GM12878 (cell line): ENCODE data around the gene CRELD2. TPM values are rescaled to one million over a fixed set of nuclear protein-coding genes. Genes with fewer than 3 reads are reported as not detected.

Source experiments
- ATAC-seq: fragments of 200-7000 bp; cut with Tn5 transposase; 3 replicates; pipeline ENCODE4 v1.9.1; 2020; ENCODE audit warnings: mild to moderate bottlenecking, moderate library complexity
- BruUV-seq: library from RNA; stranded (reverse); fragments of 400-500 nt; replicated peaks from 2 replicates; lab custom pipeline; 2021; lab: Mats Ljungman, UMichigan
- CTCF ChIA-PET: fragments of 300-600 bp; sonication (Branson Sonifier 250); formaldehyde crosslinking; extraction: SDS; loops from one replicate; lab custom pipeline; 2021; ENCODE audit warnings: inconsistent platforms; lab: Yijun Ruan, JAX
- POLR2A ChIA-PET: fragments of 350-600 bp; formaldehyde crosslinking; extraction: SDS; loops from one replicate; lab custom pipeline; 2021; ENCODE audit warnings: inconsistent platforms; lab: Charles Lee
- RAD21 ChIA-PET: fragments of 300-600 bp; sonication (Branson Sonifier 250); formaldehyde crosslinking; loops from one replicate; lab custom pipeline; 2023; ENCODE audit warnings: antibody characterized with exemption; ENCODE audit not compliant: unreplicated experiment; lab: Charles Lee
- SMC1A ChIA-PET: fragments of 300-600 bp; sonication (Branson Sonifier 250); formaldehyde crosslinking; loops from one replicate; lab custom pipeline; 2023; ENCODE audit not compliant: unreplicated experiment, uncharacterized antibody; lab: Charles Lee
- DNase-seq: peaks from one replicate; pipeline ENCODE4 v3.0.0-alpha.2; 2011; ENCODE audit warnings: low read depth, low spot score
- FAIRE-seq: peaks from 3 replicates; lab custom pipeline; 2011; peaks lifted over from hg19 to GRCh38; lab: Jason Lieb, UNC
- H2AFZ ChIP-seq: 2 replicates; pipeline ENCODE4 v1.6.0; 2011; ENCODE audit warnings: low read depth, low read length, control low read depth; ENCODE audit not compliant: control insufficient read depth
- H3K27ac ChIP-seq: 2 replicates; pipeline ENCODE4 v1.5.1; 2011; ENCODE audit warnings: control low read depth; ENCODE audit not compliant: control insufficient read depth, insufficient read depth
- H3K27me3 ChIP-seq, 2 experiments: replicated peaks in 1 of 2; 2 replicates each; pipeline versions ENCODE4 v1.6.0 to v1.6.1; 2011; ENCODE audit warnings: low read length in 1 of 2; ENCODE audit not compliant: control insufficient read depth in 2 of 2, insufficient read depth in 2 of 2
- H3K36me3 ChIP-seq, 2 experiments: 2 replicates each; pipeline ENCODE4 v1.5.1; 2011; ENCODE audit warnings: low read length in 1 of 2; ENCODE audit not compliant: control insufficient read depth in 2 of 2, insufficient read depth in 2 of 2
- H3K4me1 ChIP-seq: 2 replicates; pipeline ENCODE4 v1.6.1; 2011; ENCODE audit warnings: mild to moderate bottlenecking, low read length, moderate library complexity, mixed read lengths; ENCODE audit not compliant: control insufficient read depth, insufficient read depth
- H3K4me2 ChIP-seq: 2 replicates; pipeline ENCODE4 v1.6.0; 2011; ENCODE audit warnings: control low read depth; ENCODE audit not compliant: control insufficient read depth, insufficient read depth
- H3K4me3 ChIP-seq: fragments of 200-600 bp; sonication (generic); 2 replicates; pipeline ENCODE4 v1.5.1; 2016
- H3K79me2 ChIP-seq: 2 replicates; pipeline ENCODE4 v1.6.0; 2011; ENCODE audit warnings: low read length; ENCODE audit not compliant: control insufficient read depth, insufficient read depth
- H3K9ac ChIP-seq: 2 replicates; pipeline ENCODE4 v1.8.0; 2011; ENCODE audit warnings: low read length, control low read depth, mixed read lengths; ENCODE audit not compliant: control insufficient read depth, insufficient read depth
- H3K9me3 ChIP-seq: replicated peaks from 3 replicates; pipeline ENCODE4 v1.5.1; 2011; ENCODE audit warnings: mild to moderate bottlenecking, low read length; ENCODE audit not compliant: control insufficient read depth, insufficient read depth
- H4K20me1 ChIP-seq: 2 replicates; pipeline ENCODE4 v1.6.0; 2011; ENCODE audit not compliant: control insufficient read depth, insufficient read depth
- CBFB ChIP-seq: IDR thresholded peaks from 2 replicates; pipeline ENCODE4 v1.6.1; 2016; ENCODE audit warnings: antibody characterized with exemption, low read depth
- CHD2 ChIP-seq: IDR thresholded peaks from 2 replicates; pipeline ENCODE4 v1.6.1; 2011; ENCODE audit warnings: low read depth, low read length, improper control_type of control experiment, borderline replicate concordance
- GATAD2B ChIP-seq: fragments of 450-650 bp; conservative IDR thresholded peaks from 2 replicates; pipeline ENCODE4 v1.6.1; 2017; ENCODE audit warnings: low read depth, mild to moderate bottlenecking, moderate library complexity
- HCFC1 ChIP-seq: fragments of 150-350 bp; IDR thresholded peaks from 2 replicates; pipeline ENCODE4 v1.6.1; 2014; ENCODE audit warnings: low read length
- LARP7 ChIP-seq: fragments of 450-650 bp; IDR thresholded peaks from 2 replicates; pipeline ENCODE4 v1.6.1; 2017; ENCODE audit warnings: mild to moderate bottlenecking
- PAX8 ChIP-seq: fragments of 450-650 bp; IDR thresholded peaks from 2 replicates; pipeline ENCODE4 v1.6.1; 2017; ENCODE audit warnings: mild to moderate bottlenecking, moderate library complexity
- POLR2AphosphoS5 ChIP-seq: IDR thresholded peaks from 2 replicates; pipeline ENCODE4 v1.6.1; 2011; ENCODE audit warnings: mild to moderate bottlenecking, low read length, inconsistent platforms
- RBBP5 ChIP-seq: fragments of 200-600 bp; sonication (generic); conservative IDR thresholded peaks from 2 replicates; pipeline ENCODE4 v1.6.1; 2016
- RELA ChIP-seq: fragments of 450-650 bp; IDR thresholded peaks from 2 replicates; pipeline ENCODE4 v1.8.0; 2014; ENCODE audit warnings: borderline replicate concordance; ENCODE audit not compliant: partially characterized antibody
- RFX5 ChIP-seq: IDR thresholded peaks from 2 replicates; pipeline ENCODE4 v1.6.1; 2011; ENCODE audit warnings: low read depth, low read length, improper control_type of control experiment
- RUNX3 ChIP-seq: IDR thresholded peaks from 2 replicates; pipeline ENCODE4 v1.6.1; 2012; ENCODE audit warnings: low read length, inconsistent platforms
- STAT1 ChIP-seq: fragments of 450-650 bp; conservative IDR thresholded peaks from 2 replicates; pipeline ENCODE4 v1.6.1; 2014; ENCODE audit warnings: antibody characterized with exemption, mild to moderate bottlenecking
- SUPT20H ChIP-seq: IDR thresholded peaks from 2 replicates; pipeline ENCODE4 v1.6.1; 2011; ENCODE audit warnings: low read depth, mild to moderate bottlenecking, low read length, moderate library complexity, borderline replicate concordance; ENCODE audit not compliant: control insufficient read depth
- WGBS: methylation state at CpG from one replicate; pipeline ENCODE4 v1.1.6; 2016; ENCODE audit warnings: low lambda C conversion rate; ENCODE audit not compliant: insufficient replicate concordance, insufficient coverage; ENCODE audit errors: missing lambda C conversion rate; 5-methylcytosine and 5-hydroxymethylcytosine counted together
- in situ Hi-C: fragments of 300-500 bp; cut with MboI; formaldehyde crosslinking; loops from 9 replicates; pipeline ENCODE4 v1.14.3; 2018; ENCODE audit warnings: mixed read lengths
- intact Hi-C: fragments of 100-400 bp; cut with micrococcal nuclease; formaldehyde crosslinking; loops from one replicate; pipeline ENCODE4 v1.14.2; 2022; ENCODE audit not compliant: unreplicated experiment
- polyA plus RNA-seq, 11 experiments: library from polyadenylated mRNA; depleted of rRNA in 4 of 11; unstranded in 6 of 11; stranded (reverse) in 5 of 11; fragments of >200 nt; fragmentation: Nextera tagmentation in 4 of 11; fragmentation: Illumina TruSeq in 1 of 11; extraction: Ambion mirVana in 4 of 11; extraction: Trizol in 1 of 11; gene quantifications; 1 replicate in 1 of 11; 2 replicates in 10 of 11; pipeline versions ENCODE4 v1.2.1 to v1.2.3, GENCODE V29; 2011 to 2016; ENCODE audit warnings: inconsistent platforms in 2 of 11, missing spikeins in 2 of 11, low read depth in 1 of 11
- total RNA-seq, 4 experiments: library from RNA; depleted of rRNA in 3 of 4; stranded (reverse); fragments of >200 nt in 3 of 4; fragmentation: Illumina TruSeq in 1 of 4; extraction: Trizol in 1 of 4; gene quantifications; 2 replicates each; pipeline versions ENCODE4 v1.2.1 to v1.2.3, GENCODE V29; 2013 to 2021
- TF ChIP-seq, protein P1 (sequence below): fragments of 450-650 bp; IDR thresholded peaks from 2 replicates; pipeline ENCODE4 v1.6.1; 2014; ENCODE audit warnings: mild to moderate bottlenecking
- TF ChIP-seq, protein P2 (sequence below): fragments of 450-650 bp; formaldehyde crosslinking; IDR thresholded peaks from 2 replicates; pipeline ENCODE4 v1.4.0; 2022; ENCODE audit warnings: mild to moderate bottlenecking, moderate library complexity
- TF ChIP-seq, protein P3 (sequence below), 3 experiments: IDR thresholded peaks in 2 of 3; conservative IDR thresholded peaks in 1 of 3; 2 replicates each; pipeline ENCODE4 v1.5.1; 2011; ENCODE audit warnings: low read depth in 3 of 3, low read length in 3 of 3, mild to moderate bottlenecking in 3 of 3, control low read depth in 2 of 3, moderate library complexity in 2 of 3, inconsistent platforms in 1 of 3, mixed read lengths in 1 of 3; ENCODE audit not compliant: control insufficient read depth in 2 of 3, insufficient read depth in 1 of 3; ENCODE audit errors: extremely low read depth in 1 of 3

Gene CRELD2
- total and polyA plus RNA-seq, 10 of the 15 experiments (the other 5 are each of a cell fraction or from before 2014, with no cell fraction given) = 9.4 to 111 (median 25.9) TPM

DNA sequence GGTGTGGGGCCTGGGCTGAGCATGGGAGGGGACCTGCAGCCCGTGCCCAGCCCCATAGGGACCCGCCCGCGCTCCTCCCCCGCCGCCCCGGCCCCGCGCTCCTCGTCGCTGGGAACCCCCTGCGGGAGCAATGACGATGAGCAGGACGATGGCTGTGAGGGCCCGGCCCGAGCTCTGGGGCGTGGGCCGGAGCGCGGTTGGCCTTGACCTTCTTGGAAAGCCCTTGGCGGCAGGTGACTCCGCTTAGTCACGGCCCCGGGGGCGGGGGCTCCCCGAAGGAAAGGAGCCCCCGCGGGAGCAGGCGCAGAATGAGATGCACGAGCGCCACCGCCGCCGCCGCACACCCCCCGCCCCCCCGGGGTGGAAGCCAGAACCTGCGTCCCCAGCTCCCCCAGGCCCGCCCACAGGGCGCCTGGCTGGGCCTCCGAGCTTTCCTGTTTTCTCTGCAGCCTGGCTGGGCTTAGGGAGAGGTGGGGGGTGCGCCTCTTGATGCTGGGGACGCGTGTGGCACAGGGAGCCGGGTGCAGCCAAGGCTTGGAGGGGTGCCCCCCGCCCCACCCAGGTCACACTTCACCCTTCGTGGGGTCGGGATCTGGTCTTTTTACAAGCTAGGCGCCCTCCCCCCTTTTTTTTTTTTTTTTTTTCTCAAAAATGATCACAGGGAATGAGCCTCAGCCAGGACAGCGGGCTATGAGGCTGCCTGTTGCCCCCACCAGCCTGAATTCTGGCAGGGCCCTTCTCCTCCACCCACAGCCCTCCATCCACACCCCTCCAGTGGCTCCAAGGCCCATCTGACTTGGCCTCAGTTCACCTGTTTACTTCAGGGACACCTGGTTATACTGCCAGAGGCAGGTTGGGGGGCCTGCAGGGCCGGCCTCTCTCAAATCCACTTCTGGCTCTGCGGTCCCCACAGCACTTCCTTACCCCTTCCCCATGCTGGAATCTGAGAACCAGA is 17.9 kb downstream of the CRELD2 start:
- H3K27me3 ChIP-seq = no peaks in the 10 kb centered on the region
- RAD21 ChIA-PET = interaction anchor here (0.8 to 1.7 kb wide), 6 partner anchors 11 to 94 kb away, joined by 3 to 15 read pairs (median 4); no protein-coding TSS in a partner anchor
- intact Hi-C loops = loop anchor here (10.0 kb wide), 1 partner anchor 259 kb away; no protein-coding TSS in a partner anchor
- no peaks in the 10 kb centered on the region for H3K36me3 ChIP-seq
- SMC1A ChIA-PET = no interaction called here
- no peak overlapping the region; the same call in 1 of the 2 replicates for H2AFZ ChIP-seq
- POLR2A ChIA-PET = interaction anchor here (0.6 to 1.8 kb wide), 10 partner anchors 8 to 176 kb away, joined by 3 to 15 read pairs (median 4); partner anchors contain the start of gene PIM3
- peak overlapping the region; percentile 77 for H3K4me2 ChIP-seq
- TSS peak; percentile 97 for BruUV-seq
- peak overlapping the region; percentile 61 for H3K9ac ChIP-seq
- in situ Hi-C loops = no loop called here
- peaks cover 43% of the 10 kb centered on the region for H3K4me1 ChIP-seq
- ATAC-seq = peak; percentile 87
- WGBS = 4% methylated on average over 39 of the region's 52 CpGs
- CTCF ChIA-PET = interaction anchor here (1.0 to 1.4 kb wide), 6 partner anchors 8 to 94 kb away, joined by 4 to 5 read pairs (median 4); no protein-coding TSS in a partner anchor
- no peaks in the 10 kb centered on the region for H4K20me1 ChIP-seq
- H3K4me3 ChIP-seq = peak overlapping the region; percentile 57
- FAIRE-seq = peak; percentile 73
- peak overlapping the region; percentile 69 for H3K27ac ChIP-seq
- H3K79me2 ChIP-seq = peaks cover 7% of the 10 kb centered on the region
- DNase-seq = peak; percentile 69
- H3K9me3 ChIP-seq = no peaks in the 10 kb centered on the region
- TF ChIP-seq LARP7 (0 out of 2 replicates have a peak, but pooled peaks have one; percentile 56), CHD2 (peak; percentile 16; the same call in 1 of the 2 replicates), STAT1 (no peak), RELA (peak; percentile 91), HCFC1 (no peak), RBBP5 (no peak), CBFB (no peak), RUNX3 (peak; percentile 73), RFX5 (no peak), SUPT20H (no peak), PAX8 (no peak), GATAD2B (peak; percentile 58), POLR2AphosphoS5 (no peak)
- TF ChIP-seq, protein P1, sequence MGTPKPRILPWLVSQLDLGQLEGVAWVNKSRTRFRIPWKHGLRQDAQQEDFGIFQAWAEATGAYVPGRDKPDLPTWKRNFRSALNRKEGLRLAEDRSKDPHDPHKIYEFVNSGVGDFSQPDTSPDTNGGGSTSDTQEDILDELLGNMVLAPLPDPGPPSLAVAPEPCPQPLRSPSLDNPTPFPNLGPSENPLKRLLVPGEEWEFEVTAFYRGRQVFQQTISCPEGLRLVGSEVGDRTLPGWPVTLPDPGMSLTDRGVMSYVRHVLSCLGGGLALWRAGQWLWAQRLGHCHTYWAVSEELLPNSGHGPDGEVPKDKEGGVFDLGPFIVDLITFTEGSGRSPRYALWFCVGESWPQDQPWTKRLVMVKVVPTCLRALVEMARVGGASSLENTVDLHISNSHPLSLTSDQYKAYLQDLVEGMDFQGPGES = no peak
- TF ChIP-seq, protein P2, sequence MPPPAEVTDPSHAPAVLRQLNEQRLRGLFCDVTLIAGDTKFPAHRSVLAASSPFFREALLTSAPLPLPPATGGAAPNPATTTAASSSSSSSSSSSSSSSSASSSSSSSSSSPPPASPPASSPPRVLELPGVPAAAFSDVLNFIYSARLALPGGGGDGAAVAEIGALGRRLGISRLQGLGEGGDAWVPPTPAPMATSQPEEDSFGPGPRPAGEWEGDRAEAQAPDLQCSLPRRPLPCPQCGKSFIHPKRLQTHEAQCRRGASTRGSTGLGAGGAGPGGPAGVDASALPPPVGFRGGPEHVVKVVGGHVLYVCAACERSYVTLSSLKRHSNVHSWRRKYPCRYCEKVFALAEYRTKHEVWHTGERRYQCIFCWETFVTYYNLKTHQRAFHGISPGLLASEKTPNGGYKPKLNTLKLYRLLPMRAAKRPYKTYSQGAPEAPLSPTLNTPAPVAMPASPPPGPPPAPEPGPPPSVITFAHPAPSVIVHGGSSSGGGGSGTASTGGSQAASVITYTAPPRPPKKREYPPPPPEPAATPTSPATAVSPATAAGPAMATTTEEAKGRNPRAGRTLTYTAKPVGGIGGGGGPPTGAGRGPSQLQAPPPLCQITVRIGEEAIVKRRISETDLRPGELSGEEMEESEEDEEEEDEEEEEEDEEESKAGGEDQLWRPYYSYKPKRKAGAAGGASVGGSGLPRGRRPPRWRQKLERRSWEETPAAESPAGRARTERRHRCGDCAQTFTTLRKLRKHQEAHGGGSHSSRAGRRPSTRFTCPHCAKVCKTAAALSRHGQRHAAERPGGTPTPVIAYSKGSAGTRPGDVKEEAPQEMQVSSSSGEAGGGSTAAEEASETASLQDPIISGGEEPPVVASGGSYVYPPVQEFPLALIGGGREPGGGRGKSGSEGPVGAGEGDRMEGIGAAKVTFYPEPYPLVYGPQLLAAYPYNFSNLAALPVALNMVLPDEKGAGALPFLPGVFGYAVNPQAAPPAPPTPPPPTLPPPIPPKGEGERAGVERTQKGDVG = no peak
- TF ChIP-seq, protein P3, sequence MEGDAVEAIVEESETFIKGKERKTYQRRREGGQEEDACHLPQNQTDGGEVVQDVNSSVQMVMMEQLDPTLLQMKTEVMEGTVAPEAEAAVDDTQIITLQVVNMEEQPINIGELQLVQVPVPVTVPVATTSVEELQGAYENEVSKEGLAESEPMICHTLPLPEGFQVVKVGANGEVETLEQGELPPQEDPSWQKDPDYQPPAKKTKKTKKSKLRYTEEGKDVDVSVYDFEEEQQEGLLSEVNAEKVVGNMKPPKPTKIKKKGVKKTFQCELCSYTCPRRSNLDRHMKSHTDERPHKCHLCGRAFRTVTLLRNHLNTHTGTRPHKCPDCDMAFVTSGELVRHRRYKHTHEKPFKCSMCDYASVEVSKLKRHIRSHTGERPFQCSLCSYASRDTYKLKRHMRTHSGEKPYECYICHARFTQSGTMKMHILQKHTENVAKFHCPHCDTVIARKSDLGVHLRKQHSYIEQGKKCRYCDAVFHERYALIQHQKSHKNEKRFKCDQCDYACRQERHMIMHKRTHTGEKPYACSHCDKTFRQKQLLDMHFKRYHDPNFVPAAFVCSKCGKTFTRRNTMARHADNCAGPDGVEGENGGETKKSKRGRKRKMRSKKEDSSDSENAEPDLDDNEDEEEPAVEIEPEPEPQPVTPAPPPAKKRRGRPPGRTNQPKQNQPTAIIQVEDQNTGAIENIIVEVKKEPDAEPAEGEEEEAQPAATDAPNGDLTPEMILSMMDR (IDR thresholded peaks at IDR 0.05 in 2 of 3, conservative IDR thresholded peaks at IDR 0.05 in 1 of 3; ENCODE audit: control insufficient read depth in 2 of 3, extremely low read depth in 1 of 3, insufficient read depth in 1 of 3, low read depth in 3 of 3, low read length in 3 of 3) = no peak
